ENCODE measurements around the gene LAMTOR2.
A peak's percentile ranks its signal among the peaks of the same experiment; 100 is the strongest.
"Not testable (repeated sequence)": the region's sequence is repeated elsewhere in the genome, so short reads cannot be mapped to it uniquely, and the experiment has no call there.

LAMTOR2 gene

GRCh38 chr1:156054500-156055280 lies at the start of gene LAMTOR2:
LAMTOR2 (plus strand) TSS chr1:156054782; CDS start chr1:156054890, 108 bp downstream.
- DNase-seq (ENCODE audit: low read depth in 4 of 4, low spot score in 1 of 4) = peak; percentile 89 to 98 (median 96)

DNA sequence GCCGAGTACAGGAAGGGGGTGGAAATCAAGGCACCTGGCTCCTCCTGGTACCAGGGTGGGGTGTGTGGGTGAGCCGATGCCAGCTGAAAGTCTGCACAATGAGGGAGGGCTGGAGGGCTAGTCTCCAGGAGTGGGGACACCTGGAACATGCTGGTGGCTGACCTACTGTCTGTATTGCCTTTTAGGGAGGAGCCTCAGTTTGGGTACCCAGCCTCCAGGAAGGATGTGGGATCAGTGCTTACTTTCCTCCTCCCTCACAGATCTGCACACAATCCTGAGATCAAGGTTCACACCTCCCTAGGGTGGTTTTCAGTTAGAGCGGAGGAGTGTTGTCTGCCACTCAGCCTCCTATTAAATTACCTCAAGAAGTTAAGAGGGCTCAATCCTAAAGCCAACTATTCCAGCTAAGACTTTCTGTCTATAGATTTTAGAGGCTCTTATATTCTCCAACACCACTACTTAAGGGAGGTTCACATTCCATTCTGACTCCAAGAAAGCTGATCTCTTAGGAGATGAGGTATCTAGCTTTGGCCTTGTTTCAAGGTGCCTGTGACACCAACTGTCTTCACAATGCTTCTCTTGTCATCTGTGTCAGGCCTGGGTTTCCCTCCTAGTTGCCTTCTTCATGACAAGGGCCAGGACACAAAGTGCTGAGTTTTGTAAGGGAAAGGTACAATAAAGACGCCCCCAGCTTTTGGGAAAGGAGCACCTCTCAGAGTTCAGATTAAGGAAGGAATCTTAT lies 49.6 kb upstream of the LAMTOR2 start:
- DNase-seq (ENCODE audit: low read depth in 4 of 4, low spot score in 1 of 4) = no peak

DNA sequence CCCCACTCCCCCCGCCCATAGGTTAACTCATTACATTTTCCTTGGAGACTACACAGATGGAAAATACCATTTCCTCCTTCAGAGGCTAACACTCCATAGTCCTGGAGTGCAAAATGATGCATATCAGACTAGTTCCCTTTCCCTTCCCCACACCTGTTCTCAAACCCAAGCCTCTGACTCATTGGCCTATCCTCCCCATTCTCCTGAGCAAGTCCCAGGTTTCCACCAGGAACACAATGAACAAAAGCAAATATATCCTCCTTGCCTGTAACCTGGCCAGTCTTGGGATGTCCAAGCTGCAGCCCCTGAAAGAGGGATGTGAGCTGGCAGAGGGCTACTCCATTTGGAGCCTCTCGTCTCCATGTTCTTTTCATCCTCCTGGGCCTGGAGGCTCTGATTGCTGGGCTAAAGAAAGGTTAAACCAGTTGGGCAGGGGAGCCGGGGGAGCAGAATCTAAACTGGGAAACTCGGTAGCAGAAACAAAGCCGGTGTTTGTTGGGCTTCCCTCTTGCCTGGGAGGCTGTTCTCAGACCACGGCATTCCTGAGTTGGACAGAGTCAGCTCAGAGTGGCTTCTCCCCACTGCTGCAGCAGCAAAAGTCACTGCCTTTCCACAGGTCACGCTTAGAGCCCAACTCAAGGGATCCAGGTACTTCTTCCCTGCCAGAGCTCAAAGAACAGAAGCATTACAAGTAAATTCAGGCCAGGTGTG lies 47.8 kb upstream of the LAMTOR2 start:
- DNase-seq (ENCODE audit: low read depth in 4 of 4, low spot score in 1 of 4) = no peak

DNA sequence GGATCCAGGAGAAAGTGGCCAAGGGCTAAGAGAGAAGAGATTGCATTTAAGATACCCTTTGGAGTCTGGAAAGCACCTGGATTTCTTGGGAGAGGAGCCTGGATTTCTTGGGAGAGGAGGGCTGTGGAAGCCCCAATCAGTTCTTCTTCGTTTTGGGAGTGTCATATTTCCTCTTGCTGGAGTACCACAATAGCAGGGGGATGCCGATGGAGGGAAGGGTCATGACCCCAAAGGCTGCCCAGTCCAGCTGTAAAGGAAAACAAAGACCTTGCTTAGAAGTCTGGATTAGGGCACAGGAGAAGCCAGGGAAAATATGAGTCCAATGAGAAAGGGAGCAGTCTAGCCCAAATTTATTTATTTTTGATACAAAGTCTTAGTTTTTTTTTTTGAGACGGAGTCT lies 45.2 kb upstream of the LAMTOR2 start:
- DNase-seq (ENCODE audit: low read depth in 4 of 4, low spot score in 1 of 4) = no peak

DNA sequence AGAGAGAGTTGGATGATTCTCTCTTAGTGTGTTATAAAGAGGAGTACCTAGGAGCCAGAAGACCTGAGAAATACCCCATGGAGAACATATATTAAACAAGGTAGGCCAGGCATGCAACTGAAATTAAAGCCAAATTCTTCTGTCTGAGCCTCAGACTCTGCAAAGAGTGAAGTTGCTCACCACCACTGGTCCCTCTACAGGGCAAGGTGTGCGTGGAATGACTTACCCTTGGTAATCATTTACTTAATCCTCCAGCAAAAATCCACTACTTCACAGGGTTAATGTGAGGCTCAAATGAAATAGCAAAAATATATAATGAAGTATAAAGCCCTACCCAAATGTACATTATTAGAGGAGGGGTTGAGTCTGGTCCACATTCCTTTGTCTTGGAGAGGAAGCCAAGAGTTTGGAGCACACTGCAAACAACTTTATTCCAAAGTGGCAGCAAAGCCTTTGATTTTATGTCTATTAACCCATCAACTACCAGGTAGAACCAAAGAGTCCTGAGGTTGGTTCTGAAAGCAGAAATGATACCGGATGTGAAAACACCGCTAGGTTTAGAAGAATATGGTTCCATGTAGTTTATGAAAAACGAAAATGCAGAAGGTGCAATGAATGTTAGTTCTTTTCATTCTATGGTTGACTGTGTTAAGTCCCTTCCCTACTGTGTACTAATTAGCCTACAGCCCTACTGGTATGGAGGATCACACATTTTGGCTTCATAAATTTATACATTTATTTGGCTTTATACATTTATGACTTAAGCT lies 42.3 kb upstream of the LAMTOR2 start:
- no peak for DNase-seq (ENCODE audit: low read depth in 4 of 4, low spot score in 1 of 4)

DNA sequence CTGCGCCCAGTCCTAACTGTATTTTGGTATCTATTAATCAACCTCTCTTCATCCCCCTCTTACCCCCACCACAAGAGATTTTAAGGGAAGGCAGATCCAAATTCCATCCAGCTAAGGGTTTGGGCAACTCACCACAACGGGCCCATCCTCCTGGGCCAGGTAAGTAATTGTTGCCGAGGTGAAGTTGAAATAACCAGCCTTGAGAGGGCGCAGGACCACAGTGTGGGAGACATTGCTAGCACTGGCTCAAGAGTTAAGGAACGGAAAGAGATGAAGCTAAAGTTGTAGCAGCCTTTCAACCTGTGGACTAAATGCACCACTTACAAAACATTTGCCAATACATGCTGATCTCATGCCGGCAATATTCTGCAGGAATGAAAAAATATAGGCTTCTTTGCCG lies 39.8 kb upstream of the LAMTOR2 start:
- DNase-seq (ENCODE audit: low read depth in 4 of 4, low spot score in 1 of 4) = no peak

DNA sequence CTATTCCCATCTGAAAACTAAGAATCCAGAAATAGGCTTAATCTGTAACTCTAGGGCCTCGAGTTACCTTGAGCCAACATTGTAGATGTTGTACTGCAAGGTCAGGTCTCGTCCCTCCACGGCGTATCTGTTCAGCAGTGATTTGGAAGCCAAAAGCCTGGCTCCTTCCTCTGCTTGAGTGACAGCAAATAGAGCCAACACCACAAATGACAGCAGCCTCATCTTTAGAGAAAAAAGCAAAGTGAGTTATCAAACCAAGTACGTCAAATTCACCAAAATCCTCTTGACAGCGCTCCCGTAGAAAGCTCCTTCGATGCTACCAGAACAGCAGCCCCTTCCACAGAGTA lies 34.7 kb upstream of the LAMTOR2 start:
- DNase-seq (ENCODE audit: low read depth in 4 of 4, low spot score in 1 of 4) = no peak

- peak; percentile 57 to 84 (median 67) for DNase-seq (ENCODE audit: low read depth in 4 of 4, low spot score in 1 of 4)
Observed at GRCh38 chr1:156020293-156021092, 34.1 kb upstream of the LAMTOR2 start, which contains the start of gene SSR2. SSR2 (minus strand) TSS chr1:156020951; CDS start chr1:156020167, 784 bp downstream.

GRCh38 chr1:156021093-156021428 lies 33.5 kb upstream of the LAMTOR2 start:
- DNase-seq (ENCODE audit: low read depth in 4 of 4, low spot score in 1 of 4) = no peak

DNA sequence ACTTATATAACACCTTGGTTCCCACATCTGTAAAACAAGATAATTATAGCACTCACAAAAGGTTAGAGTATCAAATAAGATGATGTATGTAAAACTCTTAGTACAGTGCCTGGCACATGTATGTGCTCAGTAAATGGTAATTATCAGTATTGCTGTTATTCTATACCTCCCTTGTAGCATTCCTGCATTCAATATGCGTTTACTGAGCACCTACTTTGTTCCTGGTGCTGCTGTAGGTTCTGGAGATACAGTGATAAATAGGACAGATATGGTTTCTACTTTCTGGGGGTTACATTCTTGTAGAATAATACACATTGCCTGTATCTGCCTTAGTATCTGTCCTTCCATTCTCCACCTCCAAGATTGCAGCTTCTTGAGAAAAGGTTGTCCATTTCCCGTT lies 32.6 kb upstream of the LAMTOR2 start:
- DNase-seq (ENCODE audit: low read depth in 4 of 4, low spot score in 1 of 4) = no peak

DNA sequence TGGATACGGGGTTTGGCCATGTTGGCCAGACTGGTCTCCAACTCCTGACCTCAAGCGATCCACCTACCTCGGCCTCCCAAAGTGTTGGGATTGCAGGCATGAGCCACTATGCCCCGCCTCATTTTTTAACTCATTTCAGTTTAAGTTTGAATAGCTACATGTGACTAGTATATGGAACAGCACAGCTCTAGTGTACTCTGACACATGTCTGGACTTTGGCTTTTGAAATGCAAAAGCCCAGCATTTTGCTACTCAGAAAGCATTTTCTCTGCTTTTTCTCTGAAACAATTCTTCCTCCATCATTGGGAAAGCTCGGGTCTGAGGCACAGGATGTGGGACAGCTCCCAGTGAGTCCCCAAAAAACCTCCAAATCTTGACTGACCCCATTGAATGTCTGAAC lies 29.8 kb upstream of the LAMTOR2 start:
- DNase-seq (ENCODE audit: low read depth in 4 of 4, low spot score in 1 of 4) = no peak

- DNase-seq (ENCODE audit: low read depth in 4 of 4, low spot score in 1 of 4) = peak in 1 of 4 experiments; percentile 5
Observed at GRCh38 chr1:156025876-156026275, 28.7 kb upstream of the LAMTOR2 start.

DNA sequence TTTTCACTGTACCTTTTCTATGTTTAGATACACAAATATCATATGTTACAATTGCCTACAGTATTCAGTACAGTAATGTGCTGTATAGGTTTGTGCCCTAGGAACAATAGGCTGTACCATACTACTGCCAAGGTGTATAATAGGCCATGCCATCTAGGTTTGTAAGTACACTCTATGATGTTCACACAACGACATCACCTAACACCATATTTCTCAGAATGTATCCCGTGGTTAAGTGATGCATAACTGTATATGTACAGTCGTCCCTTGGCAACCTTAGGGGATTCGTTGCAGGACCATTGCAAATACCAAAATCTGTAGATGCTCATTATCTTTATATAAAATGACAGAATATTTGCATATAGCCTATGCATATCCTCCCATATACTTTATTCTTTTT lies 28.0 kb upstream of the LAMTOR2 start:
- no peak for DNase-seq (ENCODE audit: low read depth in 4 of 4, low spot score in 1 of 4)

DNA sequence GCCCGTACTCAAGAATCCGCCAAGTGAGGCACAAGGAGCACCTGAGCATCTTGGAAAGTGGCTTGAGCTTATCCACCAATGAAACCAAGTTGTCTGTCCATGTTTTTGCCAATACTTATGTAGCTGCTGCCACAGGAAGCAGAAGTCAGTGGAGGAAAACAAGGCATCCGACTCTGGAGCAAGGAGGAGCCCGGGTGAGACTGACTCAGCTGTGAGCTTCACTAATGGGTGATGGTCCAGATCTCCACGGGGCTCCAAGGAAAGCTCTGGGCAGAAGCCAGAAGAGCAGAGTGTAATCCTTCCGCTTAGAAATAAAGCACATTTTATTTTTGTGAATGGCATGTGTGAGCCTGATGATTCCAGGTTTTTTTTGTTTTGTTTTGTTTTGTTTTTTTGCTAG lies 21.6 kb upstream of the LAMTOR2 start:
- DNase-seq (ENCODE audit: low read depth in 4 of 4, low spot score in 1 of 4) = no peak

DNA sequence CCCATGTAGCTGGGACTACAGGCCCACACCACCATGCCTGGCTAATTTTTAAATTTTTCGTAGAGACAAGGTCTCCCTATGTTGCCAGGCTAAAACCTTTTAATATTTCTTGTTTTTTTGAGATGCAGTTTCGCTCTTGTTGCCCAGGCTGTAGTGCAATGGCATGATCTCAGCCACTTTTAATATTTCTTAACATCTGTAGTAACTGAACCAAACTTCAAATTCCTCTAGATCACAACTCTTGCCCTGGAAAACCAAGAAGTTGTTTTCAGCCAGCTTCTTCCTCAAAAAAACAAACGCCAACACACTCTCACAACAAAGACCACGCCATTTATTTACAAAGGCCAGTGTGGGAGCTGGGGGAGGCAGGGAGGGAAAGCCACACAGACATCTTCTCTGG lies 19.6 kb upstream of the LAMTOR2 start:
- DNase-seq (ENCODE audit: low read depth in 4 of 4, low spot score in 1 of 4) = not testable (repeated sequence)

GRCh38 chr1:156042828-156043227 lies 11.8 kb upstream of the LAMTOR2 start:
- no peak for DNase-seq (ENCODE audit: low read depth in 4 of 4, low spot score in 1 of 4)

DNA sequence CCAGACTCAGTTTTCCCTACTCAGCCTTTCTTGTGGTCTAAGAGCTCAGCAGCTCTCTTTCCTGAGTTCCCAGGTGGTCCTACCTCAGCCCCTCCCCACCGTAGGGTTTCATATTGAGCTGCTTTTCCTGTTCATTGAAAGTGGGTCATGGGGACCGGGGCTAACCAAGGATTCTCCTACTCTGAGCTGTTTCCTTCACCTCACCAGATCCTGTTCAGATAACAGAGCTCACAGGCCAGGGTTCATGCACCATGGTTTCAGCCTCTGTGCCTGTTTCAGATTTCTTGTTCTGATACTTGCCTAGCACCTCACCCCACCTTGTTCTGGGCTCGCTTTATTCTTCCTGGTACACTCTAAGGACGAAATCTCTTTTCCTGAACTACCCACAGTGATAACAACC lies 9.5 kb upstream of the LAMTOR2 start:
- no peak for DNase-seq (ENCODE audit: low read depth in 4 of 4, low spot score in 1 of 4)

DNA sequence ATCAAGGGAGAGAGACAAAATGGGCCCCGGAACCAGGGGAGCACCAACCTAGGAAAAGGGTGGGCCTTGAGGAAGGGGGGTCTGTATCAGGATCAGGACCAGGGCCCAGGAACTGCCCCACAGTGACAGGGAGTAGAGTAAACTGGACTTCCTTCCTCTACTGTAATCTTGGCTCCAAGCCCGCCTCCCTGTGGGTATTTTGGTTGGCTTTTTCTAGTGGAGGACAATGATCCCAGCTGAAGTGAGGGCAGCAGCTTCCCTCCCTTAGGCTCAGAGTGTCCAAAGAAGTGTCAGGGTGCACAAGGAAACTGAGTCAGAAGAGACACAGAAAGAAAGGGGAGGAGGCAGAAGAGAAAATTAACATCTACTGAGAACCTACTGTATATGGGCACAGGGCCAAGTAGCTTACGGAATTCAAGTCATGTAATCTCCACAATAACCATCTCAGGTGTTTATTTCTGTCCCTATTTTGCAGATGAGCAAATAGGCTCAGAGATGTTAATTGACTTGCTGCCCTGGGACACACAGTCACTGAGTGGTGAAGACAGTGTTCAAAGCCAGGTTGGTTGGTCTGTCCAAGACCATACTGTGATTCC lies 5.8 kb upstream of the LAMTOR2 start:
- DNase-seq (ENCODE audit: low read depth in 4 of 4, low spot score in 1 of 4) = no peak

- DNase-seq (ENCODE audit: low read depth in 4 of 4, low spot score in 1 of 4) = no peak
Observed at GRCh38 chr1:156050376-156050775, 4.2 kb upstream of the LAMTOR2 start.
